NCI-H748 (cell line): ENCODE measurements around the gene UGT2B17.
"Not testable (repeated sequence)": the region's sequence is repeated elsewhere in the genome, so short reads cannot be mapped to it uniquely, and the experiment has no call there.

Experiments used
- DNase-seq: peaks from one replicate; lab custom pipeline; 2025; ENCODE audit not compliant: unreplicated experiment; lab: John Stamatoyannopoulos, UW

The UGT2B17 gene

DNA sequence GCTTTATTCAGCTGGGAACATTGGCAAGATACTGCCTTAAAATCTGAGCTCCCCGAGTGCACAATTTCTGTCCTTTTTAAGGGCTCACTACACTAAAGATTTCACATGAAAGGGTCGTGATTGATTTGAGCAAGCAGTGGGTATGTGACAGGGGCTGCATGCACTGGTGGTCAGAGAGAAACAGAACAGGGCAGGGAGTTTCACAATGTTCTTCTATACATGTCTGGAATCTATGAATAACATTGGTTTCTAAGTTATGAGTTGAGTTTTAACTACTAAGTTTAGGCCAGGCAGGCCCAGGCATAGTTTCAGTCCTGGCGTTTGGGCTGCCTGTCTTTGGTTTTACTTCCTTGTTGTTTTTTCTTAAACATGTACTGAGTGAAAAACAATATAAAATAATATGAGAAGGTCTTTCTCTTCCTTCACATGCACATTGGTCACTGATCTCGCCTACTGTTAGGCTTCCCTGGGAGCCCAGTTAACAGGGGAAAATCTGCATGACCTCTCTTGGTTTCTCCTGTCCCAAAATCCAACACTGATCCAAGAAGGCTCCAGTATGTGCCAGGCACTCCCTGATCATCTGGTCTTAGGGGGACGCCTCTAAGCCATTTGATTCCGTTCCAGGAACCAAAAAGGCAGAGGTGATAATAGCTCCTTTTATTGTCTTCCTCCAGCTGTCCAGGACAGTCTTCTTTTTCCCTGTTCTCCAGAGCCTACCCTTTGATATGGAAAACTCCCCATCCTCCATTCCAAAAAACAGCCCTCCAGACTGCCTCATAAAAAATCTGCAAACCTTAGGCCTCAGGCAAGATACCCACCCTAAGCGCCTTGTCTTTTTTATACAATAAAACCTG, at the start of gene UGT2B17:
Gene UGT2B17, minus strand, starts transcription at position 51 of the 854 bp plus-strand sequence. CDS start 7,838 bp downstream, outside the sequence.
- DNase-seq = no peak

- DNase-seq = not testable (repeated sequence)
Measured at GRCh38 chr4:68622731-68623130, 46.6 kb upstream of the UGT2B17 start.

GRCh38 chr4:68617003-68617698, 41.0 kb upstream of the UGT2B17 start:
- DNase-seq = no peak

DNA sequence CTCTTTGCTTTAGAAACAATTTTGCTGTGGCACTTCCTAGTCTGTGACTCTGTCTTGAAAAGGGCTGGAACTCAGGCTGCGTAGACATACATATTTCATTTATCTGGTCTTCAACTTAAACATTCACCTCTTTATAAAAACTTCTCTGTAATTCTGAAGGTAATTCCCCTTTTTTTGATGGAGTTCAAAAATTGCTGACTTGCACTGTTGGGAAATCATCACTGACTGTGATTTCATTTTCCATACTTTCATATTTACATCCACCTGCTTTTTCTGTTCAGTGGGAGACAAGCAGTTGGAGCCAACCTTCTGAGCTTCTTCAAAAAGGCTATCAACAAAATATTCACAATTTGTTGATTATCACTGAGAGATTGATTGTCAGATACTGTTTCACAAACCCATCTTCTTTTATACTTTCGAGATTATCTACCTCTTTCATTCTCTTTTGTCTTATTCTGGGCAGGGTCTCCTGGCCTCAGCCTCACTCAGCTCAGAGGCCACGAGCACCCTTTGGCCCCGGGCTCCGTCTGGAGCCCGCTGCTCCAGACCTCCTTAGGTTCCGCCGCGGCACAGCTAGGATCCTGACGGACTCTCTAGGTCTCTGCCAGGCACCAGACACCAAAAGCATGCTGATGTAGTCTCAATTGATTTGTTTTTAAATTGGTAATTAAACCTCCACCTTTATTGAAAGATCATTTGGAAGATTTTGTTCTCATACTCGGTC, 39.7 kb upstream of the UGT2B17 start:
- DNase-seq = no peak

DNA sequence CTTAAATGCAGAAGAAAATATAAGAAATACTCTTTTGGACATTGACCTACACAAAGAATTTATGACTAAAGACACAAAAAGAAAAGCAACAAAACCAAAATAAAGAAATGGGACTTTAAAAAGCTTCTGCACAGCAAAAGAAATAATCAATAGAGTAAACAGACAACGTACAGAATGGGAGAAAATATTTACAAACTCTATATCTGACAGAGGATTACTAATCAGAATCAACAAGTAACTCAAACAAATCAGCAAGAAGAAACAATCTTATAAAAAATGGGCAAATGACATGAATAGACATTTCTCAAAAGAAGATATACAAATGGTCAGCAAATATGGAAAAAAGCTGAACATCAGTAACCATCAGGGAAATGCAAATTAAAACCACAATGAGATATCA, 37.6 kb upstream of the UGT2B17 start:
- no peak for DNase-seq

DNA sequence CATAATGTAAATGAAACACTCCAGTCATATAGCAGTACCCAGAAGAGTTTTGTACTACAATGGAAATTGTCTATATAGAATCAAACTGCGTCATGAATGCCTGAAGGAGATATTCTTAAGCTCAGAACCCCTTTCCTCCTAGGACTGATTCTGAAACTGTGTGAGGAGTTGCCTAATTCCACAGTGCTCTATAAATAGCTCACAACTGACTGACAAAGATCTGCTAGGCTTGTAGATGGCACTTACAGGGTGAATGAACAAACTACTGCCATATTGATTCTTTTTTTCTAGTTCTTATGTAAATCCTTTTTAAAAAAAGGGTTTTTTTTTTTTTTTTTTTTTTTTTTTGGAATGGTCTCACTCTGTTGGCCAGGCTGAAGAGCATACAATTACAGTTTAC, 30.1 kb upstream of the UGT2B17 start:
- DNase-seq = no peak

GRCh38 chr4:68599150-68599549, 23.0 kb upstream of the UGT2B17 start:
- DNase-seq = no peak

- DNase-seq = no peak
Measured at GRCh38 chr4:68597482-68597881, 21.4 kb upstream of the UGT2B17 start.

DNA sequence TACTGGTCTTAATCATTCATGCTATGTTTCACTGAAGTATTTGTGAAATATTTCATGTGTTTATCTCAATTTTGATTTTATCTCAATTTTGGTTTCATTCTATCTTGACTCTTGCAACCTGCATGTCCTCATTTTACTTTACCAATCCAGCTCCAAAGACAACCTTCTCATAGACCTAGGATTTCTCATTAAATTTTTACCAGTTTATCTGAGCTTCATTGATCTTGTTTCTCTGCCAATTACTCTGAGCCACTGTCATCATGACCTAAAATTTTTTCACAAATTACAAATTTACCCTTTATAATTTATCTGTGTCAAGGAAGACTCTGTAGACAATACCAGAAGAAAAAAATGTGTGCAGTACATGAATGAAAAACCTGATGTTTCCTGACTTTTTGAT, 18.6 kb upstream of the UGT2B17 start:
- DNase-seq = no peak

- no peak for DNase-seq
Measured at GRCh38 chr4:68593112-68593511, 17.0 kb upstream of the UGT2B17 start.

DNA sequence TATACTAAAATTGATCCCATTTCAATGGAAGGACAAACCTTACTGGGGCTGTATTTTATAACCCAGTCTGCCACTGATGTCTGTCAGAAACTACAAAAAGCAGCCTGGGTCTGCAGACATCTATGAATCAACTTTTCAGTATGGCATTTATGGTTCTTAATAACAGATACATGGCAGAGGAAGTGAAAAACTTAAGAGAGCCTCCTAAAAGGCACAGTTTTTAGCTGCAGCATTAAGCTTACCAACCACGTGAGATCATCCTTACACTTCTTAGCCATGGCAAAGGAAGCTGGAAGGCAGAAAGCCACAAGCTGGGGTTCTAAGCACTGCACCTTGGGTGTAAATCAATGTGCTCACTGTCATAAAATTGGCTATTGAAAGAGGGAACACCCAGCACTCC, 16.6 kb upstream of the UGT2B17 start:
- DNase-seq = no peak

DNA sequence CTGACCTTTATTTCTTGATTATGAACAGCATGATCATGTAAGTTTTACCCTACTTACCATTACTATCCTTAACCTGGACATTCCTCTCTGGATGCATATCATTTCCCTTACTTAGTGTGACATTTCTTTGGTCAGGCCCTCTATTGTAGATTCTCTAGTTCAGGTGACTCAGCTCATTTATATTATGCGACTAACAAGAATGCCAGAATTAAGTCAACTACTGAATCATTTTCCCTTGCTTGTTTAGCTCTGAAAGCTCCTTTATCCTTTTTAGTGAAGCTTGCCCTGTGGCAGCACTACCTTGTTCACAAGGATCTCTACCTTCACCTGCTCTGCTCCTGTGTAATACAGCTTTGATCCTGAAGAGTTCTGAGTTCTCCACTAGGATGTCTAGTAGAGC, 15.1 kb upstream of the UGT2B17 start:
- DNase-seq = no peak

DNA sequence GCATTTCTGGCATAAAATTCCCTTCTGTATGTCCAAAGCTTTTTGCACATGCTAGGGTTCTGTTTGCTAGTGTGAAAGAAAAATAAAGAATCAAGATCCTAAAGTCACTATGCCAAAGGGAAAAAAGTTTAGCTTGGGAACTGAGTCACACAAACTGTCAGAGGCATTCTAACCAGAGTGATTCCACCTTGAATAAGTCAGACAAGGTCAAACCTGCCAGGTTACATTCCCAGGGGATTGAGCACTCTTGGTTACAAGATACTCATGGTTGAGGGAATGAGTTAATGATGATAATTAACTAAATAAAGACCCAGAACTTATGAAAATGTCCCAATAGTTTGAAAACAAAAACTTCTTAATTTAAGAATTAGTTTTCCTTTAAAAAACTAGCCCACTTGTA, 13.7 kb upstream of the UGT2B17 start:
- no peak for DNase-seq

- DNase-seq = no peak
Measured at GRCh38 chr4:68582339-68582717, 6.2 kb upstream of the UGT2B17 start.

DNA sequence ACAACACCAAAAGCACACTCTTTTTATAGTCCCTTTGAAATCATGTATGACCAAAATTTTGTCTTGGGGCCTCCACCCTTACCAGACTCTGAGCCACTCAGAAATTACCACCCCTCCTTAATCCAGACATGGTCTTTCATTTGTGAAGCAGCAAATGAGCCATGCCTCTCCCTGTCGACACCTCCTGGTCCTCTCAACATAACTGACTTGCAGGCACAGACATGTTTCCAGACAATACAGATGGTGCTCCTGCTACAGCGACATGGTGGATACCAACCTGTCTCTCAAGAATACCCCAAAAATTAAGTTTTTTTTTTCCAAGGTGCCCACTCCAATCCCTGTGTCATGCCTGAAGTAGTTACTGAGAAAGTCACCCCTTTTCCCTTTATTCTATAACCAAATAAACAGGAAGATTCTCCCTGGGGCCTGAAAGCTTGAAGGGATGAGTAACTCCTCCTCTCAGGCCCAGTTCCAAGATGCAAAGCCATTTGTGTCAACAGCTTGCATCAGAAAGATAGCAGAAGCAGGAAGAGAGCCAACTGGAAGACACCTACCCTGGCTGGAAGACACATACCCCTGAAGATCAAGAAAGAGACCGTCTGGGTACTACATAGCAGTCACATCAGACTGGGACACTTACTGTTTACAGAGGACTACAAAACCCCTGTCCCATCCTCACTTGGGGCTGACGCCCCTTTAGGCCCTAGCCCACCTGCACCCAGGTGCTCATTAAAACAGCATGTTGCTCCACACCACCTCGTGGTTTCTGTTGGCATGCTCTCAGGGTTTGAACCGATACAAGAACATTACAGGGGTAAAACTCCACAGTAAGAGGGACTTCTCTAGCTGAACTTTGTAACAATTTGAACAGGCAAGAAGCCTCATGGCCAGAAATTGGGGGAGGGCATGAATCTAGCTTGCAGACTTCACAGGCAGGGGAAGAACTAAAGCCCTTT, 5.5 kb upstream of the UGT2B17 start:
- DNase-seq = no peak

- no peak for DNase-seq
Measured at GRCh38 chr4:68577590-68577989, 1.5 kb upstream of the UGT2B17 start.

DNA sequence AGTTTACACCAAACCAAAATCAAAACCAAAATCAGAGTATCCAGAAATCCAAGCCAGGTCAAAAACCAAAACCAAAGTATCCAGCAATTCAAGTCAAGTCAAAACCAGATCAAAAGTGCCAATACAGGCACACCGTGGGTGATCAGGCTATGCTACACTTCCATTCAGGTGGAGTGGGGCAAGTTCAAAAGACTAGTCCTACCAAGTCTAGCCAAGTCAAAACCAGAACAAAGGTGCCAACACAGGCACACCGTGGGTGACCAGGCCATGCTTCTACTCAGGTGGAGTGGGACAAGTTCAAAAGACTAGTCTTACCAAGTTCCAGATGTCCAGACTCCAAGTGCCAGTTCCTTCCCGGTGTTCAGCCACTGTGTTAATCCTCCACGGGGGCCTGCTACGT, 486 bp downstream of the UGT2B17 start:
- DNase-seq = not testable (repeated sequence)

- no peak for DNase-seq
Measured at GRCh38 chr4:68575081-68575480, 1.0 kb downstream of the UGT2B17 start.

DNA sequence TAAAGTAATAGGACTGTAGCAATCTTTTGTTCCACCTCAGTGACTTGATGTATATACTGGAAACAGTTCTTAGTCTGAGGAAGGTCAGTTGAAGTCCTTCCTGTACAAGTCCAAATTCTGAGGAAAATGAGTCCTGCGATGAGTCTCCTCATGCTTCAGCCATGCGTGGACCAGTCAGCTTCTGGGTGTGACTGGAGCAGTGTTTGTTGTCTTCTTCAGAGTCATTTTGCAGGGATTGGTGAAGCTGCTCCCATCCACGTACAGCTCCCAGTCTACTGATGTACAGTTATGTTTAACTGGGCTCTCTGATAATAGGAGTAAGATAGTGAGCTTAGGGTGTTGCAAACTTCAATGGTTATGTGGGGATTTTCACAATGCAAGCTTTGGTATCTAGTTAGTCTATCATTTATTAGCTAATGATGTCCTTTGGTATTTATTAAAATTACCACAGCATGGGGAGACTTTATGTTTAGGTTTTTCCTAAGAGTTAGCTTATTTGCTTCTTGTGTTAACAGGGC, 3.4 kb downstream of the UGT2B17 start:
- DNase-seq = no peak

GRCh38 chr4:68570122-68570507, 6.0 kb downstream of the UGT2B17 start:
- DNase-seq = no peak
